GM19328 (cell line): ENCODE measurements around the gene CRIP2.

ENCODE experiments used
- ATAC-seq: cut with Tn5 transposase; IDR thresholded peaks from one replicate; pipeline ENCODE4 v1.9.1; 2021; ENCODE audit warnings: mild to moderate bottlenecking, moderate library complexity; ENCODE audit not compliant: unreplicated experiment

CRIP2 gene

DNA sequence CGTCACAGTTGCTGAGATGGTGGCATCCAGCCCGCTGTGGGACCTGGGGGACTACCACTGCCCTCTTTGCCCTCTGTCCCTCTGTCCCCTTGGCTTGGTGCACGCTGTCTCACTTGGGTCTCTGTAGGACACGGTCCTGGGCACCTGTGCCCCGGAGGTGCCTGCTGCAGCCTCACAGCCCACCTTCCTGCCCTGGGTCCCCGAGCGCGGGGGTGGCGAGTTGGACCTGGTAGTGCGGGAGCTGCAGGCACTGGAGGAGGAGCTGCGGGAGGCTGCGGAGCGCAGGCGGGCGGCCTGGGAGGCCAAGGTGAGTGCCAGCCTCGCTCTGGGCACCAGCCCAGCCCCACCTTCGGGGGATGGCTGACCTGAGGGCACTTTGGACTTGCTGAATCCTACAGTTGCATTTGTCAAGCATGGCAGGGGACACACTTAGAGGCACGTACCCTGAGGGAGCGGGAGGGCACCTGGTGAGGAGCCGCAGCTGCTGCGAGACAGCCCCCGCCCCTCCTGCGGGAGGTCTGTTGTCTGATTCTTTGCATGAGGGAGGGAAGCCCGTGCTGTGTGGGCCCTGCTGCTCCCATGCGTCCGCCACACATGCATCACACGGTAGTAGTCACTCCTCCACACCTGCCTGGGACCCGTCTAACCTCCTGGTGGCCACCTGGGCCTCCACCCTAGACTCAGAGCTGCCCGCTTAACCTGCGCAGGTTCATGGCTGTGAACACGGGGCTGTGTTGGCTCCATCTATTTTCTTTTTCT lies 23.2 kb downstream of the CRIP2 start:
- no peak for ATAC-seq

DNA sequence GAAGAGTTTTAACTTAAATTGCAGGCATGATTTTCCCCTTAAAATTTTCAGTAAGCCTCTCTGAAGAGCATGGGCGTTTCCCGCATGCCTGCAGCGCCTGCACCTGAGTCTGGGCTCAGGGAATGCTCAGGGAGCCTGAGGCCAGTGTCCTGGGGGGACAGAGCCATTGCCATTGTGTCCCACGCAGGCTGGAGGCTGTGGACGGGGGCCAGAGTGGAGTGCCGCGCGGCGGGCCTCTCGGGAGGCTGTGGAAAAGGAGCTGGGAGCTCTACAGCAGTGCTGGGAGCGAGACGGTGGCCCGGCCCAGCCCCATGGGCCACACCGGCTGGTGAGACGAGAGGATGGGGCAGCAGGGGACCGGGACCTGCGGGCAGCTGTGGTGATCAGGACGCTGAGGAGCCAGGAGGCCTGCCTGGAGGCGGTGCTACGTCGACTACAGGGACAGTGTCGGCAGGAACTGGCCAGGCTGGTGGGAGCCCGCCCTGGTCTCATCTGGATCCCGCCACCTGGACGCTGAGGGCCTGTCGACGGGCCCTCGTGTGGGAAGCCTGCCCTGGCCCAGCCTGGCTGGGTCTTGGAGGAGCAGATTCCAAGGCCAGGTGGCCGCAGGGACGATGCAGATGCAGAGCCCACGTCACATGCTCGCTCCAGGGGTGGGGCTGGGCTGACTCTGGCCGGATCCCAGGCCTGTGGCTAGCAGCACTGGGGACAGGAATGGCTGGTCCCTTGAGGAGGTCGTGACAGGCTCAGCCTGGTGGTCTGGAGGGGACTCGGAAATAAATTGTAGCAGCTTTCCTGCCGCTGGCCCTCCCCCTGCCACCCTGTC lies 24.0 kb downstream of the CRIP2 start:
- ATAC-seq = no peak

DNA sequence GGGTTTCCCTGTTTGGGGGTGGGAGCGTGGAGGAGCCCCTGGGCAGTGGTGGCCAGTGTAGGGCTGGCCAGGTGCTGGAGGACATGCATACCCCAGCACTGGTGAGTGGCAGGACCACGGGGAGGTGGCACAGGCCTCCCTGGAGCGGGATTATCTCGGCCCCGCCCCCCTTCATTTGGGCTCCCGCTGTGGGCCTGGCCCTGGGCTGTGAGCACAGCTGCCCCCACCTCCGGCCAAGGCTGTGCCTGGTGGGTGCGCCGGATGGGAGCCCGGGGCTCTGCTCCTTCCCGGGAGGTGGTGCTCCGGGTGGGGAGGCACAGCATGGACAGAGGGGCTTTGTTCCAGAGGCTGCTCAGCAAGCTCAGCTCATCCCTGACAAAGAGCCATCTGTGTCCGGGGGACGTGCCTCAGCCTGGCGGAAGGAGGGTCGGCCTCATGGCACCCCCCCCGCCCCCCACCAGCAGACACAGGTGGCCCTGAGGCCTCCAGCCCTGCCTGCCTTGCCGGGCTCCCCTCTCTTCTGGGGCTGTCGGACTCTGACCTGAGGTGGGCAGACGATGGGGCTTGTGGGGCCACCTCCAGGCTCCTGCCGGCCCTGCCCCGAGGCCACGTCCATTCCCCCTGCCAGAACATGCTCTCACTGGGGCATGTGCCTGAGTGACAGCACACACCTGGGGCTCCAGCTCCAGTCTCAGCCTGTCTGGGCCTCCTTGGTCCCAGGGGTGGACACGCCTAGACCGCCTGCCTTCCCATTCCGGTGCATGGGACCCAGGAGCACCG lies 24.8 kb downstream of the CRIP2 start:
- ATAC-seq = no peak

DNA sequence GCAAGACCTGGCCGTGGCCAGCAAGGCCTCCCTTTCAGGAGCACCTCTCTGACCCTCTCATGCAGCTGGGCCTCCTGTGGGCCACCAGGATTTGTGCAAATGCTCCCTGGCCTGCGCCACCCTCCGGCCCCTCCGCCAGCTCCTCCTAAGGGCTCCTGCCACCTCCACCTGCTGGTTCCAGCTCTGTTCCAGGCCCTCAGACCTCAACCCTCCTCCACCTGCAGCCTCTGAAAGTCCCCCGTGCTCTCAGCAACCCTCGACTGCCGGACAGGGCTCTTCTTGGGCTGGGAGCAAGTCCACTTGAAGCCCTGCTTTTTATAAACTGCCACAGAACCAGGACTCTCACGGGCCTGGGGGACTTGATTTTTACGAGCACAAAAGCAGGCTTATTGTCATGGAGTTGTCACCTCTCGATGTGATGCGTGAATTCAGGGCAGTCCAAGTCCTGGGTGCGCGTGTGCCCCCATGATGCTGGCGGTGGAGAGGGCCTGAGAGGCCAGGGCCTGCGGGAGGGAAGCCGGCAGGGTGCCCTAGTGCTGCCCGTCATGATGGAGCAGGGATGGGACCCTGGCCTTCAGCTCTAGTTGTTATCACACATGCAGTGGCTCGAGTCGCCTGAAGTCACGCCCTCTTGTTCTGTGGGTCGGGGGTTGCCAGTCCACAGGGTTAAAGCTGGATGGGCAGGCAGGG lies 25.6 kb downstream of the CRIP2 start:
- ATAC-seq = no peak

DNA sequence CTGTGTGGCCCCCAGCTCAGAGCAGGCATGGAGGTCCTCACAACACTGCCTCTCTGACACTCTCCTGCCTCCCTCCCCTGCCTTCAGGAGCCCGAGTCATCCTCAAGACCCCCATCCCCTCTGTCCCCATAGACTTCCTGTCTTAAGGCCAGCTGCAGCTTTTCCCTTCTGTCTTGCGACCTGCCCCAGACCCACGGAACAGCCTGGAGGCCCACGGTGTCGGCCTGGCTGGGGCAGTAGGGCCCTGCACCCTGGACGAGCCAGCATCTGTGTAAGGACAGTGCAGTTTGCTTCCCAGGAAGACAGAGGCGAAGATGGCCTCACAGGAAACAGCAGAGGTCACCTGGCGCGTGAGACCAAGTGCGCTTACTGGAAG lies 26.1 kb downstream of the CRIP2 start:
- ATAC-seq = no peak

DNA sequence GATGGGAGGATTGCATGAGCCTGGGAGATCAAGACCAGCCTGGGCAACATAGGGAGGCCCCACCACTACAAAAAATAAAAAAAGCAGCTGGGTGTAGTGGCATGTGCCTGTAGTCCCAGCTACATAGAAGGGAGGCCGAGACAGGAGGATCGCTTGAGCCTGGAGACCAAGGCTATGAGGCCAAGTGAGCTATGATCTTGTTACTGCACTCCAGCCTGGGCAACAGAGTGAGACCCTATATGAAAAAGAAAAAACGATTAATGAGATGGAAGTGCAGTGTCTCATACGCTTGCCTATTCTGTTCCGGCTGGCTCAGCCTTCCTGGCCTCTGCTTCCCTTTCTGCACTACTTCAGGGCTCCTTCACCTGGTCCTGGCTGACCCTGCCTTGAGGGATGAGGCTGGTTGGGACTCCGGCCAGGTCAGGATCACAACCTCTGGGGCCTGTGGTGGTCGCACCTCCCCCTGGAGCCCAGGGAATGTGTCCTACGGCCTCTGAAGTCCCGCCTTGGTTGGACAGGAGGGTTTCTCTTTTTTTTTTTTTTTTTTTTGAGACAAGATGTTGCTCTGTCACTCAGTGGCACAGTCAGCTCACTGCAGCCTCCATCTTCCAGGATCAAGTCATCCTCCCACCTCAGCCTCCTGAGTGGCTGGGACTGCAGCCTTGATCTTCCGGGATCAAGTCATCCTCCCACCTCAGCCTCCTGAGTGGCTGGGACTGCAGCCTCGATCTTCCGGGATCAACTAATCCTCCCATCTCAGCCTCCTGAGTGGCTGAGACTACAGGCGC lies 27.1 kb downstream of the CRIP2 start:
- no peak for ATAC-seq

DNA sequence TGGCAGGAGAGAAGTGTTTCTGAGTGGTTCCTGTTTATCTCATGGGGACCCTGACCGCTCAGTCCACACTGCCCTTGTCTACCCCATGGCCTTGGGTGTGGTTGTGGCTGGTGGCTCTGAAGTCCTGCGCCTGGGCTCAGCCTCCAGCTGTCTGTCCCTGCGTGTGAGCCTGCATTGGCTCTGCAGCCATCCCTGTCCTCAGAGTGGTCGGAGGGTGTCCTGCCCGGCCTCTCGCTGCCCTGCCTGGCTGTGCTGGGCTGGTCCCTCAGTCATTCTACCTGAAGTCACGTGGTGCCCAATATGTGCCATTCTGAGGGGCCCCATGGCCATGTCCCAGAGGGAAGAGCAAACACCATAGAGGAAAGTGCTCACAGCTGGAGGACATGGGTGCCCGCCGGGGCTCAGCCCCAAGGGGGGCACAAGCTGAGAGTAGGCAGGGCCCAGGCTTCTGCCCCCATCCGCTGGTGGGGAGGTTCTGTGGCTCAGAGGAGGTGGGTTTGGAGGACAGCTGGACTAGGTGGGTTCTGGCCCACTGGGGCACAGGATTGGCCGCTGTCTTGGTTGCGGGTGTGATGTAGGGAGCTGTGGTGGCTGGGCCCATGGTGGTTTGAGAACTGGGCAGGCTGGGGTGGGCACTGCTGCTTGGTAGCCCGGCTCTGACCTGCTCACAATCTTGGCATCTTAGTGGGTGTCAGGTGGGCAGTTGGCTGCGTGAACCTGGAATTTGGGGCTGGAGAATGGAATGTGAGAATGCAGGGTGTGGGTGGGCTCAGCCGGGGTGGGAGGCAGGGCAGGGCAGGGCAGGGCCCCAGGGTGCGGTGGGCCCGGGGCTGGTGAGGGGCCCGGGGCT lies 28.1 kb downstream of the CRIP2 start:
- ATAC-seq = no peak

DNA sequence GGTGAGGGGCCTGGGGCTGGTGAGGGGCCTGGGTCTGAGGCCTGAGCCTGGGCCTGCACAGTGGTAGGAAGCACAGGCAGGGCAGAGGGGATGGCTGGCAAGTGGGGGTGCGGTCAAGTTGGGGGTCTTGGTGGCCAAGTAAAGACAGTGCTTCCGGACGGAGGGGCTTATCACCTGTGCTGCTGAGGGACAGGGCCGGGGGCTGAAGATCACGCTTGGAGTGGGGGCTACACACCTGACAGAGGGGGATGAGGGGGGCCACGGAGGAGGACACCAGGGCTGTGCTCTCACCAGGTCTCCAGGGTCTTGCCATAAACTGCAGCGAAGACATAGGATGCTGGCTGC lies 28.6 kb downstream of the CRIP2 start:
- ATAC-seq = no peak

DNA sequence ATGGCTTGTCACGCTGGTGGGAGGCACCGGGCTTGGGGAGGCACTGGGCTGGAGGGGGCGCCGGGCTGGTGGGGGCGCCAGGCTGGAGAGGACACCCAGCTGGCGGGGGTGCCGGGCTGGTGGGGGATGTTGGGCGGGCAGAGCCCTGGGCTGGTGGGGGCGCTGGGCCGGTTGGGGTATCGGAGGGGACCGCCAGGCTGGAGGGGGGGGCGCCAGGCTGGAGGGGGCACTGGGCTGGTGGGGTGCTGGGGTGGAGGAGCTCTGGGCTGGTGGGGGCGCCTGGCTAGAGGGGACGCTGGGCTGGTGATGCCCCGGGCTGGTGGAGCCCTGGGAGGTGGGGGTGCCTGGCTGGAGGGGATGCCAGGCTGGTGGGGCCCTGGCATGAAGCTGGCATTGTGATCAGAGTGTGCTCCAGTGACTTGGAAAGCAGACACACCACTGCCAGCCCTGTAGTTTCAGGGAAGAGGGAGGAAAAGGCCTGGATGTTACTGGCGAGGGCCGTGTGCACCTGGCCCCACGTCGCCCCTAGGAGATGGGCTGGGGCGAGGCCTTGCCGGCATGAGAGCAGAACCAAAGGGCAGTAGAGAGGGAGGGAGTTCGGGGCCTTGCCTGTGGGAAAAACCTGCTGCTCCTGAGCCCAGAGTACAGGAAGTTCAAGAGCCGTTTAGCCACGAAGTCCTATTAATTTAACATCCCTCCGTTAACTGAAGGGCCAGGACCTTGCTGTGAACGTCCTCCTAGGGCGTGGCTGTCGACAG lies 29.5 kb downstream of the CRIP2 start:
- ATAC-seq = no peak

DNA sequence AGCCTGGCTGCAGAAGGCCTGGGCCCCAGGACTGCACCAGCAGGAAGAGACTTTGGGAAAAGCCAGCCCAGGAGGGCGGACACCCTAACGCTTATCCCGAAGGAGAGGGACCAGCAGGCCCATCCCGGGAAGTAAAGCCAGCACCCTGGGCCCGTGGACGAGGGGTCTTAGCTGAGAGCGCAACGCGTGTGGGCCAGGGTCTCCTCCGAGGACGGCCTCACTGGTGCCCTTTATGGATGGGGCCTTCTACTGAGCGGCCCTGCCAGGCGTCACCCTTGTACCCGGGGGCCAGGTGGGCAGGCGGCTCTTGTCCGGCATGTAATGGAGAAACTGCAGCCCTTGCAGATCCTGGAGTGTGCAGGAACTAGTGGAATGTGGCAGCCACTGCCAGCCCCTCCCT lies 30.5 kb downstream of the CRIP2 start:
- ATAC-seq = no peak

DNA sequence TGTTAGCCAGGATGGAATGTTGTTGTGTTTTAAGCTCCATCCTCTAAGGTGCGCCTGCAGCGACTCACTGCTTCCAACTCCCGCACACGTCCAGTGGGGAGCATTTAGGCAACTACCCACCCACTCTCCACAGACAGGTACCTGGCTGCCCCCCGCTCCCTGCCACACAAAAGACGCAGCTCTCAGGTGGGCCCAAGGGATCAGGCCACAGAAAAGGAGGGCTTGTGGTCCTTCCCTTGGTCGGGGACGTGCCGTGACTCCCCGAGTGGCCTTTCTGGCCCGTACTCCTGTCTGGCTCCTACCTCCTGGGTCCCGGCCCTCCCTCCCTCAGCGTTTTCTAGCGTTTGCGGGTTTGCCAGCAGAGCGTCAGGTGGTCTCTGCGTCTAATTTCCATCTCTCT lies 32.6 kb downstream of the CRIP2 start:
- ATAC-seq = no peak

DNA sequence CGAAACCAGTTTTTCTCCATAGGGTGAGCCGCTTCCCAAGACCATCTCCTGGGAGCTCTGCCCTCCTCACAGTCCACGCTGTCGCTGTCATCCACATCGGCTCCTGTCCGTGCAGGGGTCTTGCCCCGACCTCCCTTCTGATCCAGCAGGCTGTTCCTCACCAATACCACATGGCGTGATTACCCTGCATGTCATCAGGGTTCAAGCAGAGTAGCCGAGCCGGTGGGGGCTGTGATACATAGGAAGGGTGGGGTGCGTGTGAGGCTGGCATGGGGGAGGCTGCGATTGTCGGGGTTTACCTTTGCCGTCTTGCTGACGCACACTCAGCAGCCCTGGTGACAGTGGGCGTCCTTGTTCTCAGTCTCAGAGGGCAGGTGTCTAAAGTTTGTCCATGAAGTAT lies 33.4 kb downstream of the CRIP2 start:
- no peak for ATAC-seq

DNA sequence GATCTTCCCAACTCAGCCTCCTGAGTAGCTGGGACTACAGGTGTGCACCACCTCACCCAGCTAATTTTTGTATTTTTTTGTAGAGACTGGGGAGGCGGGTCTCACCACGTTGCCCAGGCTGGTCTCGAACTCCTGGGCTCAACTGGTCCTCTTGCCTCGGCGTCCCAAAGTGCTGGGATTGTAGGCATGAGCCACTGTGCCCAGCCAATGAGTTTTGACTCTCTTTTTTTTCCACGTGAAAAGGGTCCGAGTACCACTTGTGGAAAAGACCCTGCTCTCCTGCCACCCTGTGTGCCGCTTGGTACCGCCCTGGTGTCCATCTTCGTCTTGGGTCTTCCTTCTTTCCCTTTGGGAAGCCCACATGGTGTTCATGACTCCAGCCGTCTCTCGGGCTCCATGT lies 34.0 kb downstream of the CRIP2 start:
- ATAC-seq = no peak

DNA sequence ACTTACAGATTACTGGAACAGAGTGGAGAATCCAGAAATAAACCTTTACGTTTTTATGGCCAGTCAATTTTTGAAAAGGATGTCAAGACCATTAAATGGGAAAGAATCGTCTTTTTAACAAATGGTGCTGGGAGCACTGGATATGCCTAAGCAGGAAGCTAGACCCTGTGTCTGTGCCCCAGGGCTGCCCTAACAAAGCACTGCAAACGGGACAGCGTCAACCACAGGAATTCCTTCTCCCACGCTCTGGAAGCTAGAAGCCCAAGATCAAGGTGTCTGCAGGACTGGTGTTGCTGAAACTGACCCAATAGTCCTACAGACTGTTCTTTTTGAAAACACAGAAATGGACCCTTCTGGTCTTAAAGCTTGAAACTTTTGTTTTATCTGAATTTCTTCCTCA lies 42.5 kb downstream of the CRIP2 start:
- no peak for ATAC-seq

DNA sequence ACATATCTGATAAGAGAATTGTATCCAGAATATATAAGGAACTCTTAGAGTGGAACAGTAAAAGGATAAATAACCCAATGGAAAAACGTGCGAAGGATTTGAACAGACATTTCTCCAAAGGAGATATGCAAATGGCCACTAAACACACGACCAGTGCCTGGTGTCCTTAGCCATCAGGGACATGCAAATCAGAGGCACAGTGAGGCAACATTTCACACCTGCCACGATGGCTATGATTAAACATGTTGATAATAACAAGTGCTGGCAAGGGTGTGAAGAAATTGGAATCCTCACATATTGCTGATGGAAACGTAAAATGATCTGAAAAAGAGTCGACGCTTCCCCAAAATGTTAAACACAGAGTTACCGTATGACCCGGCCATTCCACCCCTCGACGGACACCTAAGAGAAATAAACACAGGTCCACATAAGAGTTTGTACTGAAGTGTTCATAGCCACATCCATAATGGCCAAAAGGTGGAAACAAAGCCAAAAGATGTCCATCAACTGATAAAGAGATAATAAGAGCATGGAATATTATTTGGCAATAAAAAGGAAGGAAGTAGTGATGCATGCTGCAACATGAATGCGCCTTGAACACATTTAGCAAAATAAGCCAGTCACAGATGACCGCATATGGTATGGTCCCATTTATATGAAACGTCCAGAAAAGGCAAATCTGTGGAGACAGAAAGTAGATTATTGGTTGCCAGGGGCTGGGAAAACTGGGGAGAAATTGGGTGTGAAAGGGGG lies 45.5 kb downstream of the CRIP2 start:
- ATAC-seq = no peak

DNA sequence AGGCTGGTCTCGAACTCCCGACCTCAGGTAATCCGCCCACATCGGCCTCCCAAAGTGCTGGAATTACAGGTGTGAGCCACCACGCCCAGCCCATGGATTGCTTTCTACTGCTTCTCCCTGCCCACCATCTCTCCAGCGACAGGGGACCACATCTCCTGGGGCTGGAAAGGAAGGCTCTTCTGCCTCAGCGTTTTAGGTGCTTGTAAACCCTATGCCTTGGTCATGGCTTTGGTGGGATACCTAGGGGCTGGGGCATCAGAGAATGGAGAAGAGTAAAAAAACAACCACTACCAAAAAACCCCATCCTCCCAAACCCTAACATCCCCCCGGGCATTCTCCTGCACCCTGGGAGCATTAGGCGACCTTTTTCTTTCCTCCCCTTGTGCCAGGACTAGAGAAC lies 50.7 kb downstream of the CRIP2 start:
- ATAC-seq = no peak

DNA sequence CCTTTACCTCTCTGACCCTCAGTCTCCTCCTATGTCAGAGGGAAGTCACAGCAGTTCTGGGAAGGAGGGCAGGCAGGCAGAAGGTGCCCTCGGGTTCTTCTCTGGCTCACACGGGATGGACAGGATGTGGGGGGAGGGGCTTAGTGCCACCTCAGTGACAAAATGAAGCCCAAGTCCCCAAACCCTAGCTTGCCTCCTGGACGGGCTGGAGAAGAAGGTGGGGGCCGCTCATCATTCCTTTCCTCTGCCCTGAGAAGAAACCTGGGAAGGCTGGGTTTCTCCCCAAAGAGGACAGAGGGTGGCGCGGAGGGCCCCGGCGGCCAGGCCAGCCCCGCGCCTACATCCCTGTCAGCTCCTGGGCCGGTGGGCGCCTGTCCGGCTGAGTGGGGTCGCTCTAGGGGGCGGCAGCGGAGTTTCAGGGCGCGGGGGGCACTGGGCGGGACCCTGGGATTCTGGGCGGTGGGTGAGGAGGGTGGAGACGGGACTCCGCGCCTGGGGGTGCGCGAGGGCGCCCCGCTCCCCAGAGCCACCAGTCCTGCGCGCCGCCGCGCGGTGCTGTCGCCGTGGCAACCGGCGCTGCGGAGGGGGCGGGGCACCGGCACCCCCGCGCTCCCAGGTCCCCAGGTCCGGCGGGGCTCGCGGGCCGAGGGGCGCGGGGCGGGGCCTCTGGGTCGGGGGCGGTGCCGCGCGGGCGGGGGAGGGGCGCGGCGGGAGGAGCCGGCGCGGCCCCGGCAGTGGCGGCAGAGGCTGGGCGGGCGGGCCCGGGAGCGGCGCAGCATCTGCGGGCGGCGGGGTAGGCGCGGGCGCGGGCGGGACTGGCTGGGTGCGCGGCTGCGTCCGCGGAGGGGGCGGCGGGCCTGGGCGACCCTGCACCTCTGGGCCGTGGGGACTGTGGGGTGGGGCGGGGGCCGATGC lies 51.5 kb downstream of the CRIP2 start, which contains the start of gene TMEM121:
TSS of gene TMEM121 (plus strand) at position 723 of the 915 bp plus-strand sequence. CDS start 2,252 bp downstream, outside the sequence.
- ATAC-seq = no peak
